ENCODE results near the gene EDDM13.

The EDDM13 gene

DNA sequence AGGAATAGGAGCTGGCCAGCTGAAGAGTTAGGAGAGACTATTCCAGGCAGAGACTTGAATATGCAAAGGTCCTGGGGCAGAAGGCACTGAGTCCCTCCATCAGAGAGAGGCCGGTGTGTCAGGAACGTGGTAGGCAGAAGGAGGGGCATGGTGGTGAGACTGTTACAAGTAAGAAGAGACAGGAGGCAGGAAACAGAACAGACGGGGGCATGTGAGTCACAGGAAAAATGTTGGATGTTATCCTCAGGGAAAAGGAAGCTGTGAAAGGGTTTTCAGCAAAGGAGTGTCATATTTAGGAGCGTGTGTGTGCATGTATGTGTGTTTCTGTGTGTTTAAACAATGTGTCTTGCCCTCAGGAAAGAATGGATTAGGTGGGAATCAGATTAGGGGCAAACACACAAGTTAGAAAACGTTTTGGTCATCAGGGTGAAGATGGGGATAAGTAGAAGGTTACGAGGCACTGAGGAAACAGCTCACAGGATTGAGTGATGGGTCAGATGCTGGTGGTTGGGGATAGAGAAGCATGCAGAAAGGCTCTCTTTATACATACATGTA, 1.1 kb downstream of the EDDM13 start:
- TF ChIP-seq, protein P1, sequence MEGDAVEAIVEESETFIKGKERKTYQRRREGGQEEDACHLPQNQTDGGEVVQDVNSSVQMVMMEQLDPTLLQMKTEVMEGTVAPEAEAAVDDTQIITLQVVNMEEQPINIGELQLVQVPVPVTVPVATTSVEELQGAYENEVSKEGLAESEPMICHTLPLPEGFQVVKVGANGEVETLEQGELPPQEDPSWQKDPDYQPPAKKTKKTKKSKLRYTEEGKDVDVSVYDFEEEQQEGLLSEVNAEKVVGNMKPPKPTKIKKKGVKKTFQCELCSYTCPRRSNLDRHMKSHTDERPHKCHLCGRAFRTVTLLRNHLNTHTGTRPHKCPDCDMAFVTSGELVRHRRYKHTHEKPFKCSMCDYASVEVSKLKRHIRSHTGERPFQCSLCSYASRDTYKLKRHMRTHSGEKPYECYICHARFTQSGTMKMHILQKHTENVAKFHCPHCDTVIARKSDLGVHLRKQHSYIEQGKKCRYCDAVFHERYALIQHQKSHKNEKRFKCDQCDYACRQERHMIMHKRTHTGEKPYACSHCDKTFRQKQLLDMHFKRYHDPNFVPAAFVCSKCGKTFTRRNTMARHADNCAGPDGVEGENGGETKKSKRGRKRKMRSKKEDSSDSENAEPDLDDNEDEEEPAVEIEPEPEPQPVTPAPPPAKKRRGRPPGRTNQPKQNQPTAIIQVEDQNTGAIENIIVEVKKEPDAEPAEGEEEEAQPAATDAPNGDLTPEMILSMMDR (conservative IDR thresholded peaks at IDR 0.05; ENCODE audit: low read length): no peak
- no peak for TF ChIP-seq EZH2phosphoT487 (IDR thresholded peaks at IDR 0.05; ENCODE audit: borderline replicate concordance)
- no peak overlapping the region for H3K9ac ChIP-seq (ENCODE audit: low read depth, low read length, poor library complexity, severe bottlenecking)
- no peaks in the 10 kb centered on the region for H3K4me1 ChIP-seq (ENCODE audit: insufficient read depth, low read length, poor library complexity, severe bottlenecking)

DNA sequence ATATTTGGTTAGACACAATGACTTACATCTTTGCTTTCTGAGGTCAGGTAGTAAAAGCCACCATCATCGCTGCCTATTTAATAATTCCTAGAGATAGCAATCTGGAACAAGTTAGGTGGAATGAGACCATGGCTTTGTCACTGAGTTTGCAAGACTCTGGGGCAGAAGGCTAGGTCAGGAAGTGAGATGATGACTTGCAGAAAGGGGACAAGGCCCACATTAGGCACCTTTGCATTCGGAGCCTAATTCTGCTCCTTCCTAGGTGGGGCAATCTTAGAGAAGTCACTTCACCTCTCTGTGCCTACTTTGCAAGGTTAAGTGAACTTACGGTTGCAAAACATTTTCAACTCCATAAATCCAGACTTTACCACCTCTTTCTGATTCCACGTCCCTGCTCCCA, 10.3 kb downstream of the EDDM13 start:
- H2AFZ ChIP-seq (ENCODE audit: low read length): no peak overlapping the region
- no peaks in the 10 kb centered on the region for H3K9me2 ChIP-seq (replicated peaks; ENCODE audit: low read depth, low read length)
- H3K4me3 ChIP-seq (ENCODE audit: low read length, poor library complexity, severe bottlenecking): no peak overlapping the region
- H3F3A ChIP-seq (ENCODE audit: low read depth): no peaks in the 10 kb centered on the region
- H3K27me3 ChIP-seq (ENCODE audit: insufficient read depth, low read length, poor library complexity, severe bottlenecking): no peaks in the 10 kb centered on the region
- no peaks in the 10 kb centered on the region for H3K79me2 ChIP-seq (ENCODE audit: insufficient read depth, low read length)
- H3K36me3 ChIP-seq (ENCODE audit: insufficient read depth, low read length): no peaks in the 10 kb centered on the region
- H3K4me1 ChIP-seq (ENCODE audit: insufficient read depth, low read length, poor library complexity, severe bottlenecking): no peaks in the 10 kb centered on the region
- no peak overlapping the region for H3K9ac ChIP-seq (ENCODE audit: low read depth, low read length, poor library complexity, severe bottlenecking)
- TF ChIP-seq, protein P1 (conservative IDR thresholded peaks at IDR 0.05; ENCODE audit: low read length): no peak
- TF ChIP-seq EZH2phosphoT487 (IDR thresholded peaks at IDR 0.05; ENCODE audit: borderline replicate concordance): no peak
- no peaks in the 10 kb centered on the region for H4K20me1 ChIP-seq (ENCODE audit: insufficient read depth, low read length, poor library complexity, severe bottlenecking)
- no peak overlapping the region for H3K4me2 ChIP-seq (ENCODE audit: low read depth, low read length, poor library complexity, severe bottlenecking)
- H3K9me3 ChIP-seq (ENCODE audit: insufficient read depth, low read depth, low read length): no peaks in the 10 kb centered on the region

More for the DNA sequence above, 1.1 kb downstream of the EDDM13 start:
- Histone ChIP-seq H3F3A (ENCODE audit: low read depth) (no peaks in the 10 kb centered on the region), H3K79me2 (ENCODE audit: insufficient read depth, low read length) (no peaks in the 10 kb centered on the region), H3K36me3 (ENCODE audit: insufficient read depth, low read length) (no peaks in the 10 kb centered on the region), H3K27me3 (ENCODE audit: insufficient read depth, low read length, poor library complexity, severe bottlenecking) (no peaks in the 10 kb centered on the region), H3K9me3 (ENCODE audit: insufficient read depth, low read depth, low read length) (no peaks in the 10 kb centered on the region), H4K20me1 (ENCODE audit: insufficient read depth, low read length, poor library complexity, severe bottlenecking) (no peaks in the 10 kb centered on the region), H3K4me2 (ENCODE audit: low read depth, low read length, poor library complexity, severe bottlenecking) (no peak overlapping the region), H3K9me2 (replicated peaks; ENCODE audit: low read depth, low read length) (no peaks in the 10 kb centered on the region), H3K4me3 (ENCODE audit: low read length, poor library complexity, severe bottlenecking) (no peak overlapping the region), H2AFZ (ENCODE audit: low read length) (no peak overlapping the region)

DNA sequence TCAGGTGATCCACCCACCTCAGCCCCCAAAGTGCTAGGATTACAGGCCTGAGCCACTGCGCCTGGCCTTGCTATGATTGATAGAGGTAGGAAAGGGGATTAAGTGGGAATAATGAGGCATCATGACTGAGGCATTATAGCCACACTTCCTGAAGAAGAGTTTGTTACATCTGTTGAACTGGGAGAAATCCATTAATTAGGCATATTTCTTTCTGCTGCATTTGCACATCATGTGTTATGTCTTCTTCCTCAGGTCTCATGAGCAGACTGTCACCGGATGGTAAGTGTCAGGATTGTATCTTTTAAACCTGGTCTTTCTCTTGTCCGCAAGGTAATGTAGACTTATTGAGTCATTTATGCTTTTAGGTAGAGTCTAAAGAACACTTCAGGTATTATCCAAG, 12.2 kb downstream of the EDDM13 start:
- Histone ChIP-seq H3K4me2 (ENCODE audit: low read depth, low read length, poor library complexity, severe bottlenecking) (no peak overlapping the region), H3K4me3 (ENCODE audit: low read length, poor library complexity, severe bottlenecking) (no peak overlapping the region), H3K79me2 (ENCODE audit: insufficient read depth, low read length) (no peaks in the 10 kb centered on the region), H2AFZ (ENCODE audit: low read length) (no peak overlapping the region), H3K36me3 (ENCODE audit: insufficient read depth, low read length) (no peaks in the 10 kb centered on the region), H3K9me3 (ENCODE audit: insufficient read depth, low read depth, low read length) (no peaks in the 10 kb centered on the region), H3K4me1 (ENCODE audit: insufficient read depth, low read length, poor library complexity, severe bottlenecking) (no peaks in the 10 kb centered on the region), H3K27me3 (ENCODE audit: insufficient read depth, low read length, poor library complexity, severe bottlenecking) (no peaks in the 10 kb centered on the region), H3K9ac (ENCODE audit: low read depth, low read length, poor library complexity, severe bottlenecking) (no peak overlapping the region), H3K9me2 (replicated peaks; ENCODE audit: low read depth, low read length) (no peaks in the 10 kb centered on the region), H4K20me1 (ENCODE audit: insufficient read depth, low read length, poor library complexity, severe bottlenecking) (no peaks in the 10 kb centered on the region), H3F3A (ENCODE audit: low read depth) (no peaks in the 10 kb centered on the region)
- TF ChIP-seq, protein P1 (conservative IDR thresholded peaks at IDR 0.05; ENCODE audit: low read length): no peak
- TF ChIP-seq EZH2phosphoT487 (IDR thresholded peaks at IDR 0.05; ENCODE audit: borderline replicate concordance): no peak
